GM18873 (cell line): ENCODE measurements around the gene COLEC11.

Experiments
- ATAC-seq: cut with Tn5 transposase; IDR thresholded peaks from one replicate; pipeline ENCODE4 v1.9.1; 2021; ENCODE audit warnings: mild to moderate bottlenecking, moderate library complexity, moderate number of reproducible peaks; ENCODE audit not compliant: unreplicated experiment, low FRiP score

The COLEC11 gene

DNA sequence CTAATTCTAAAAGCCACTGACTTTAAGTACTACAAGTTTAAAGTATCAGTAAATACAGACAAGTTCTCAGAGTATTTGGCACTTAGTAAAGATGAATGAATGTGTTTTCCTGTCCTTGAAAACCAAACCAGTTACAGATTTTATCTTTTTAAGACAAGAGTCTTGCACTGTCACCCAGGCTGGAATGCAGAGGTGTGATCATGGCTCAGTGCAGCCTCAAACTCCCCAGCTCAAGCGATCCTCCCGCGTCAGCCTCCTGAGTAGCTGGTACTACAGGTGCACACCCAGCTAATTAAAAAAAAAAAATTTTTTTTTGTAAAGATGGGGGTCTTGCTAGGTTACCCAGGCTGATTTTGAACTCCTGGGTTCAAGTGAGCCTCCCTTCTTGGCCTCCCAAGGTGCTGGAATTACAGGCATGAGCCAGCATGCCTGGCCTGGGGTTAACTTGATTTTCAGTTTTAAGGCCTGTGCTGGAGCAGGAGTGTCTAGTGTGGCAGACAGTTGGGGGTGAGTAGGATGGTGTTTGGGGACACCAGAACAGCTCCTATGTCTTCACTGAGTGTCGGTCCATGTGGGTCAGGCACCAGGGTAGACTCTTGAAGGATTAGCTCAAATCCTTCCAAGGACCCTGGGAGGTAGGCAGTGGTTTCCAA is 10.2 kb upstream of the COLEC11 start:
- no peak for ATAC-seq

DNA sequence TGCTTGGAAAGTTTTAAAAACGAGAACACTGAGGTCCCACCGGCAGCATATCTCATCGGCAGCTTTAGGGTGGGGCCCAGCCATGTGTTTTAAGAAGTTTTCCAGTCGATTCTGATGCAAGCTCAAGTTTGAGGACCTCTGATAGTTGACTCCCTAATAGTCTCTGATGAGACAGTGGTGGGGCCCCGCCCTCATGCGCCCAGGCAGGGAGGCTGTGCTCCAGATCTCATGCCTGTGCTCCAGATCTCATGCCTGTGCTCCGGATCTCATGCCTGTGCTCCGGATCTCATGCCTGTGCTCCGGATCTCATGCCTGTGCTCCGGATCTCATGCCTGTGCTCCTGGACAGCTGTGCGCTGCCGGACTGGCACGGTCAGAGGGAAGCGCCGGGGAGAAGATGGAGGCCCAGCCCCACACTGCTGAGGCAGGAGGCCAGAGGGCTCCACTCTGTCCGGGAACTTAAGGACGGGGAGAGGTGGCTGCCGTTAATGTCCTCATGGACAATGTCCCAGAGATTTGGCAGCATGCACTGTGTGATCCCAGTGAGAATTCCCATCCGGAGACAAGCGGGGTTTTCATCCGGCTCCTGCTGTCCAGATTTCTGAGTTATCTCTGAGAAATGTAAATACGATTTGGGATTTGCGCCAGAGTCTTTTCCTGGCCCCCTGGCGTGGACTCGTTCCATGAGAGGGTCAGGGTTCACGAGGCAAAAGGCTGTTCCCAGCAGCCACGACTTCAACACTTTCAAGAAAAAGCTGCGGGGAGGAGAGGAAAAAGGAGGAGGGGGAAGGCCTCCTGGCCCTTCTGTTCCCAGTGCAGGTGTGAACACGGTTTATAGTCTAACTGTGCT is 9.4 kb upstream of the COLEC11 start:
- ATAC-seq, result no peak

DNA sequence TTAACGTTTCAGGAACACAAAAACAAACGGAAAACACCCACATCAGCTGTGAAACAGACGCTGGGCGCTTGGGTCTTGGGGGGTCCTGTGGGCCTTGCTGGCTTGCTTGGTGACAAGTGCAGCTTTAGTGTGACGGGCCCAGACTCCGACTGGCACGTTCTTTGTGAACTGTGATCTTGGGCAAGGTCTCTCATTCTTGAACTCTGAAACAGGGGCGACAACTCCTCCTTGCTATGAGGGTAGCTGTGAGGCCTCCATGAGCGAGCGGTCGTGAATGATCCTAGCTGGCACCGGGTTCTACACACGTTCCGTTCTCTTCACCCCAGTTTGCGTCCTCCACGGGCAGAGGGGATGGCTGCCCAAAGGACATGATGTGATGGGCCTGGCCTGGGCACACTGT is 8.7 kb upstream of the COLEC11 start:
- no peak for ATAC-seq

DNA sequence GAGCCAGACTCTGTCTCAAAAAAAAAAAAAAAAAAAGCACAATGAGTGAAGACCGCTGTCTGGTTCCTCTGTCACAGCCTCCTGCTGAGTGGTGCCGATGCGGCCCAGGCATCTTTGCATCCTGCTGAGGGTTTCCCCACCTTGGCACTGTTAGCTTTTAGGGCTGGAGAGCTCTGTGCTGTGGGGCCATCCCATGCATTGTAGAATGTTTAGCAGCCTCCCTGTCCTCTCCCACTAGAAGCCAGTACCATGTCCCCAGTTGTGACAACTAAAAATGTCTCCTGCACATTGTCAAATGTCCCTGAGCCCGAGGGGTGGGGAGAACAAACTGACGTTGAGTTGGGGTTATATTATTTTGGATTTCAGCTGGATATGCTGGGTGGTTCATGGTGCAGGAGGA is 7.9 kb upstream of the COLEC11 start:
- ATAC-seq, result no peak

GRCh38 chr2:3587432-3587831 is 7.5 kb upstream of the COLEC11 start:
- ATAC-seq, result no peak

- no peak for ATAC-seq
These were observed 6.8 kb upstream of the COLEC11 start for GRCh38 chr2:3588084-3588483.

DNA sequence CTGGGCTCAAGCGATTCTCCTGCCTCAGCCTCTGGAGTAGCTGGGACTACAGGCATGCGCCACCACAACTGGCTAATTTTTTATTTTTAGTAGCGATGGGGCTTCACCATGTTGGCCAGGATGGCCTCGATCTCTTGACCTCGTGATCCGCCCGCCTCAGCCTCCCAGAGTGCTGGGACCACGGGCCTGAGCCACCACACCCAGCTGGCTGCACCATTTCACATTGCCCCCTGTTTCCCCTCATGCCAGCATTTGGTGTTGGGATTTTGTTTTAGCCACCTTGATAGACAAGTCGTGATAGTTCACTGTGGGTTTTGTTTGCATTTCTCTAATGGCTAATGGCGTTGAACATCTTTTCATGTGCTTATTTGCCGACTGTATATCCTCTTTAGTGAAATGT is 5.8 kb upstream of the COLEC11 start:
- no peak for ATAC-seq

GRCh38 chr2:3595404-3595803 is 492 bp downstream of the COLEC11 start:
- no peak for ATAC-seq

- no peak for ATAC-seq
These were observed 1.1 kb downstream of the COLEC11 start for GRCh38 chr2:3595985-3596384.

- ATAC-seq, result no peak
These were observed 2.0 kb downstream of the COLEC11 start for GRCh38 chr2:3596901-3597417.

GRCh38 chr2:3597567-3597966 is 2.7 kb downstream of the COLEC11 start:
- ATAC-seq, result no peak

DNA sequence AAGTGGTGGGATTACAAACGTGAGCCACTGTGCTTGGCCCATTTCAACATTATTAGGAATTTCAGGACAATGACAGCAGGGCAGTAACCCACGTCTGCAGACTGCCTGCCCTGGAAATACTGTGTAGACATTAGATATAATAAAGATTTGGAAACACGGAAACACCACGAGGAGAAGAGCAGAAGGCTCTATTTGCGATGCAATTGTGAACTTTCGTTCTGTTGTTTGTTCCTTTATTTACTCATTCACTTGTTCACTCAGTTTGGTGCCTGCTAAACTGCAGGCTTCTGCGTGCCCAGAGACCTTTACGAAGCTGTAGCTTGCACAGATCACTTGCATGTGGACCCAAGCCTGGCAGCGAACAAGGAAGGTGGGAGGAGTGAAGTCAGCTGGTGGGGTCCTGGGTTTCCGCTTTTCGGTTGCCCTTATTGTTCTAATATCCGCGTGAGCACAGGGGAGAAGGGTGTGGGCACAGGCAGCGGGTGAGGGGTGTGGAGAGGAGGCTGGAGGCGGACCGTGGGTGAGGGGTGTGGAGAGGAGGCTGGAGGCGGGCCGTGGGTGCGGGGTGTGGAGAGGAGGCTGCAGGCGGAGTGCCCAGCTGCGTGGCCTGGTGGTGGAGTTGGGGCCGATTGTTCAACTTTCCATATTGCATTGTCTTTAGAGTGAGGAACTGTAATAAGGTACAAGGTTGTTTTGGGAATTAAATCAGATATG is 3.4 kb downstream of the COLEC11 start:
- no peak for ATAC-seq

DNA sequence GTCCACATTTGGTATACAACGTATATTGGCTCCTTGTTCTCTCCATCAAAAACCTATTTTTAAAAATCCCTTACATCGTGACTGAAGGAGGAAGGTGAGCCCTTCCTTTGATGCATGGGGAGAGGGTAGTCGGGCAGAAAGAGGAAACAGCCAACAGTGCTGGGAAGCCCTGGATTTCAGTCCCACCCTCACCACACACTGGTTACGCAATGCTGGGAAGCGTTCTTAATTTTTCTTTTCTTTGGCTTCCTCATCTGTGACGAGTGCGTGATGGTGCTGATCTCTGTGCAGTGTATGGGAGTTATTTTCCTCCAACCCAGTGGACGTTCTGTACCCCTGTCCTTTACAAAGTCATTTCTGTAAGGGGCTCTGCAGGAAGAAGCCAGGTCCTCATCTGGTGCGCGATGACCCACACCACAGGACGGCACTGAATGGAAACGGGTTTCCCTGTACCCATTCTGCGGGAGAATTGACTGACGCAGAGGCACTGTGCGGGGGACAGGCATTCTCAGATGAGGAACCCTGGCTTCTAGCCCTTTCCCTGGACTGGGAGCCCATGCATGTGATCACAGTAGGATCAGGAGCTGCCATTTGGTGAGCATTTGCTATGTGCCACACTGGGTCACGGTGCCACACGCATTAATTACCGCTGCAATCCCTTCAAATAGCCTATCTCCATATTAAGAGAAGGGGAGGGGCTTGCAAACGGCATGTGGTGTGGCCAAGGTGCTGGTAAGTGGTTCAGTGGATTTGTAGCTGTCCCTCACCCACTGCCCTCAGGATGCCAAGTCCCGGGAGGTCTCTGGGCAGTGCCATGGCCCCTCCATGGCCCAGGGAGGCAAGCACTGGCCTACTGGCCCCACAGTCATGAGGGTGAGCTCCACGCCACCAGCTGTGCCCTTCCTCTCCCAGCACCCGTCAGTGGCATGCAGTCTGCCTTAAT is 4.3 kb downstream of the COLEC11 start:
- ATAC-seq, result no peak

DNA sequence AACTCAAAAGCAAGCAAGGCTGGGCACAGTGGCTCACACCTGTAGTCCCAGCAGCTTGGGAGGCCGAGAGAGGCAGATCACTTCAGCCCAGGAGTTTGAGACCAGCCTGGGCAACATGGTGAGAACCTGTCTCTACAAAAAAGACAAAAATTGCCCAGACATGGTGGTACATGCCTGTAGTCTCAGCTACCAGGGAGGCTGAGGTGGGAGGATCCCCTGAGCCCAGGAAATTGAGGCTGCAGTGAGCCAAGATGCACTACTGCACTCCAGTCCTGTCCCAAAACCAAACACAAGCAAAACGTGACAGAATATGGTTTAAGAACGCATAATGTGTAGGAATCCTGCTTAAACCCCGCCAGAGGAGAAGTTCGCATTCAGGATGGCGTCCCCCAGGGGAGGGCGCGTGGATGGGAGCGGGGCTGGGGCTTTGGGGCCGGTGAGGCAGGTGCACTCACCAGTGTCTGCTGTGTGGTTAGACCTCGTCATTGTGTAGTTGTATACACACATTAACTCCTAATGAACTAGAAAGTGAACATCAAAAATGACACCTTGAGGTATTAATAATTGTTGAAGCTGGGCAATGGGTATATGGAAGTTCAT is 5.4 kb downstream of the COLEC11 start:
- ATAC-seq, result no peak

GRCh38 chr2:3601561-3602271 is 6.8 kb downstream of the COLEC11 start:
- ATAC-seq, result no peak

DNA sequence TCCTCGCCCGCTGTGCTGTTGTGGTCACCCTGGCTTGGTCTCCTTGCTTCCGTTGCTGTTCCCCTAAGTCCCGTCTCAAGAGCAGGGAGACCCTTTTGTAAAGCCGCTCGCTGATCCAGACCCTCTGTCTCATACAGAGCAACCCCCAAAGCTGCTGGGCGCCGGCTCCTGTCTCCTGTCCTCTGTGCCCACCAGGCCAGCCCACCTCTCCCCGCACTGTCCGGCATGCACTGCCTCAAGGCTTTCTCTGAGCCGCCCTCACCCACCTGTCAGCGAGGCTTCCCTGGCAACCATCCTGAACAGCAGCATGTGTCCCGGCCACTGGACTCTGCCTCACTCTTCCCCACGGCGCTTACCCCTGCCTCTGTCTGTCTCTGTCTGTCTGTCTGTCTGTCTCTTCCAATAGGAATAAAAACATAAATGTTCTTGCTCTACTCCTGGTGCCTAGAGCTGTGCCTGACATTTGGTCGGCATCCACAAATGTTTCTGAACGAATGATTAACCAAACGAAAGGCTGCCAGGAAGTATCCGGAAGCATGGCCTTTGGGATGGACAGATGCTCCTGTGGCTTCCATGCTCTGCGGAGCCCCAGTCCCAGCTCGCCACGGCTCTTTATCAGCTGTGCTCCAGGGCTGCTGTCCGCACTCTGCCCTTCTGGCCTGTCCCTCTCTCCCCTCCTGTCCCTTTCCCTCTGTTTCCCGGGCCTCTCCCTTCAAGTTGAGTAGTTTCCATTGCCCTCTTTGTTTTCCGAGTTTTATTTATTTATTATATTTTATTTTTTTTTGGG is 7.8 kb downstream of the COLEC11 start:
- no peak for ATAC-seq

DNA sequence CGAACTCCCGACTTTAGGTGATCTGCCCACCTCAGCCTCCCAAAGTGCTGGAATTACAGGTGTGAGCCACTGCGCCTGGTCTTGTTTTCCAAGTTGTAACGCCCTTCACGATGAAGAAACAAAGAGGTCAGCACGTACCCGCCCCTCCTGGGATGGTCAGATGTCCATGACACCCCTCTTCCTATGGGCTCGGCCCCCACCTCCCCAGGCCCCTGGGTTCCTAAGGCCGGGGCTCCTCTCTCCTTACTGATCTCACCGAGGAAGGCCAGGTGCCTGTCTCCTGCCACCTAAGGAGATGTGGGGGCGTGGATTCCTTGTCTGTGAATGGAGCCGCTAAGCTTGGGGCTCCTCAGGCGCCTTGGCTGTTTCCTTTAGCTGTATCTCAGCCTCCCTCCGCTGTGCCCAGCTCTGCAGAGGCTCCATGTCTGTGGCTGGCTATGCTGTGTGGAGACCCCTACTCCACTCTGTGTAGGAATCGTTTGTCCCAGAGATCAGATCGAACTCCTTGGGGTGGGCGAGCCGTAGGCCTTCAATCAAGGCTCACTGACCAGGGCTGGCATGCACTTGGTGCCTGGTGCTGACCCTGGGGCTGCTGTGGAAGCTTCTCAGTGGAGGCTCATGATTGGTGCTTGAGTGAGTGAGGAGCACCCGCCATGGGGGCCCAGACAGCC is 8.8 kb downstream of the COLEC11 start:
- no peak for ATAC-seq
